H1 (cell line): ENCODE data around the gene SPG7. TPM values are rescaled to one million over a fixed set of nuclear protein-coding genes. Genes with fewer than 3 reads are reported as not detected.

ENCODE experiments used
- BRCA1 ChIP-seq: IDR thresholded peaks from 2 replicates; pipeline ENCODE4 v1.6.1; 2012; ENCODE audit warnings: low read depth, low read length, improper control_type of control experiment
- CREB1 ChIP-seq: IDR thresholded peaks from 2 replicates; pipeline ENCODE4 v1.6.1; 2012; ENCODE audit warnings: inconsistent platforms
- CTBP2 ChIP-seq: IDR thresholded peaks from 2 replicates; pipeline ENCODE4 v1.7.0; 2011; ENCODE audit warnings: borderline replicate concordance, mild to moderate bottlenecking, moderate library complexity, mixed read lengths, low read length; ENCODE audit not compliant: insufficient read depth, insufficient read length
- GTF2F1 ChIP-seq: IDR thresholded peaks from 2 replicates; pipeline ENCODE4 v1.6.1; 2012; ENCODE audit warnings: low read depth, low read length, improper control_type of control experiment, borderline replicate concordance
- KDM4A ChIP-seq: IDR thresholded peaks from one replicate; pipeline ENCODE4 v1.7.1; 2012; ENCODE audit warnings: low read depth, mild to moderate bottlenecking, moderate library complexity, low read length, inconsistent platforms; ENCODE audit not compliant: severe bottlenecking
- POLR2A ChIP-seq, 2 experiments: IDR thresholded peaks; 1 replicate in 1 of 2; 2 replicates in 1 of 2; pipeline ENCODE4 v1.6.1; 2011; ENCODE audit warnings: low read depth in 2 of 2, low read length in 2 of 2, mild to moderate bottlenecking in 2 of 2; ENCODE audit errors: control extremely low read depth in 1 of 2
- POLR2AphosphoS5 ChIP-seq: IDR thresholded peaks from 2 replicates; pipeline ENCODE4 v1.6.1; 2011; ENCODE audit warnings: low read depth, low read length
- RFX5 ChIP-seq: IDR thresholded peaks from 2 replicates; pipeline ENCODE4 v1.6.1; 2011; ENCODE audit warnings: low read depth, low read length, improper control_type of control experiment, borderline replicate concordance
- SIN3A ChIP-seq, 2 experiments: IDR thresholded peaks in 1 of 2; conservative IDR thresholded peaks in 1 of 2; 2 replicates each; pipeline ENCODE4 v1.6.1; 2011 to 2012; ENCODE audit warnings: low read length in 2 of 2, improper control_type of control experiment in 1 of 2, low read depth in 1 of 2, mild to moderate bottlenecking in 1 of 2
- SRF ChIP-seq: IDR thresholded peaks from 2 replicates; pipeline ENCODE4 v1.6.1; 2011; ENCODE audit warnings: mild to moderate bottlenecking, low read depth, low read length, moderate library complexity
- TAF1 ChIP-seq: IDR thresholded peaks from 2 replicates; pipeline ENCODE4 v1.6.1; 2011; ENCODE audit warnings: mild to moderate bottlenecking, low read depth, low read length
- TEAD4 ChIP-seq: IDR thresholded peaks from 2 replicates; pipeline ENCODE4 v1.6.1; 2012; ENCODE audit warnings: low read depth, low read length, inconsistent platforms, mixed read lengths
- USF2 ChIP-seq: IDR thresholded peaks from 2 replicates; pipeline ENCODE4 v1.6.1; 2011; ENCODE audit warnings: low read length, improper control_type of control experiment
- polyA plus RNA-seq, 7 experiments: library from polyadenylated mRNA; depleted of rRNA in 3 of 7; stranded (reverse) in 5 of 7; unstranded in 2 of 7; fragments of >200 nt in 5 of 7; fragments of 200-250 nt in 2 of 7; gene quantifications; 1 replicate in 5 of 7; 2 replicates in 1 of 7; 4 replicates in 1 of 7; pipeline versions ENCODE4 v1.2.1 to v1.2.3, GENCODE V29; 2011 to 2013; ENCODE audit warnings: missing spikeins in 2 of 7, mixed read lengths in 2 of 7
- total RNA-seq: library from RNA; stranded (reverse); fragmentation: NEBNext Ultra II Directional; extraction: Animal tissue kit (Norgen Biotek cat#: 25700); gene quantifications from 2 replicates; pipeline ENCODE4 v1.2.1, GENCODE V29; 2021
- TF ChIP-seq, protein P1 (sequence below): IDR thresholded peaks from 2 replicates; pipeline ENCODE4 v1.6.1; 2012; ENCODE audit warnings: inconsistent platforms

SPG7 gene
- total and polyA plus RNA-seq, 2 of the 8 experiments (the other 6 are each of a cell fraction or from before 2014, with no cell fraction given): 72.1 to 113 TPM

GRCh38 chr16:89490439-89491237, 17.6 kb upstream of the SPG7 start, which contains the start of gene ANKRD11 (continued):
- peak; percentile 48; the same call in 1 of the 2 replicates for TF ChIP-seq TEAD4
- TF ChIP-seq SIN3A (conservative IDR thresholded peaks at IDR 0.05 in 1 of 2, IDR thresholded peaks at IDR 0.05 in 1 of 2; ENCODE audit: low read depth in 1 of 2, low read length in 2 of 2): peak; percentile 89 to 97
- TF ChIP-seq POLR2AphosphoS5: peak; percentile 70
- TF ChIP-seq USF2: no peak
- peak; percentile 98 for TF ChIP-seq TAF1
- TF ChIP-seq RFX5: no peak
- TF ChIP-seq SRF: peak; percentile 26; the same call in 1 of the 2 replicates
- no peak for TF ChIP-seq BRCA1
- TF ChIP-seq, protein P1, sequence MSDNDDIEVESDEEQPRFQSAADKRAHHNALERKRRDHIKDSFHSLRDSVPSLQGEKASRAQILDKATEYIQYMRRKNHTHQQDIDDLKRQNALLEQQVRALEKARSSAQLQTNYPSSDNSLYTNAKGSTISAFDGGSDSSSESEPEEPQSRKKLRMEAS: peak; percentile 9; the same call in 1 of the 2 replicates
- peak; percentile 98 for TF ChIP-seq CREB1
- no peak for TF ChIP-seq CTBP2
- peak; percentile 77 for TF ChIP-seq KDM4A
- TF ChIP-seq GTF2F1: 0 out of 2 replicates have a peak, but pooled peaks have one; percentile 45
- peak; percentile 63 to 81 for TF ChIP-seq POLR2A (IDR thresholded peaks at IDR 0.05; ENCODE audit: control extremely low read depth in 1 of 2, low read depth in 2 of 2, low read length in 2 of 2)
